ENCODE measurements around the gene SERPINF2. TPM values are rescaled to one million over a fixed set of nuclear protein-coding genes. Genes with fewer than 3 reads are reported as not detected.
"Not testable (repeated sequence)": the region's sequence is repeated elsewhere in the genome, so short reads cannot be mapped to it uniquely, and the experiment has no call there.

Gene SERPINF2
- total RNA-seq, 1 donor from 2014 or later = 0.39 TPM

DNA sequence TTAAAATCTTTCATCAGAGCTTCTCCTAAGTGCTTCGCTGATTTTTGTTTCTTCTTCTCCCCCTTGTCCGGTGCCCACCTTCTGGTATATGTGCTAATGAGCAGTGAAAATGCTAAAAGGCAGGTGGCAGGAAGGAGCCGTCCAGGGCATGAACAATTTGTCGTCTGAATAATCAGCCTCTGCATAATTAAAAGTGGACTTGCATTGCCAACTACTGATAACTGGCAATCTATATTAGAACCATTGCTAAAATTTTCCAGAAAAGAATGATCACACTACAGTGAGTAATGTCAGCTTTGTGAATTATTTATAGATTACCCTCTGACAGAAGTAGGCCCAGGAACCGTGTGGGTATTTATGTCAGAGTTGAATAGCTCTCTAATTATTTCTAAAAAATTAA lies 47.3 kb downstream of the SERPINF2 start:
- no peak for DNase-seq

DNA sequence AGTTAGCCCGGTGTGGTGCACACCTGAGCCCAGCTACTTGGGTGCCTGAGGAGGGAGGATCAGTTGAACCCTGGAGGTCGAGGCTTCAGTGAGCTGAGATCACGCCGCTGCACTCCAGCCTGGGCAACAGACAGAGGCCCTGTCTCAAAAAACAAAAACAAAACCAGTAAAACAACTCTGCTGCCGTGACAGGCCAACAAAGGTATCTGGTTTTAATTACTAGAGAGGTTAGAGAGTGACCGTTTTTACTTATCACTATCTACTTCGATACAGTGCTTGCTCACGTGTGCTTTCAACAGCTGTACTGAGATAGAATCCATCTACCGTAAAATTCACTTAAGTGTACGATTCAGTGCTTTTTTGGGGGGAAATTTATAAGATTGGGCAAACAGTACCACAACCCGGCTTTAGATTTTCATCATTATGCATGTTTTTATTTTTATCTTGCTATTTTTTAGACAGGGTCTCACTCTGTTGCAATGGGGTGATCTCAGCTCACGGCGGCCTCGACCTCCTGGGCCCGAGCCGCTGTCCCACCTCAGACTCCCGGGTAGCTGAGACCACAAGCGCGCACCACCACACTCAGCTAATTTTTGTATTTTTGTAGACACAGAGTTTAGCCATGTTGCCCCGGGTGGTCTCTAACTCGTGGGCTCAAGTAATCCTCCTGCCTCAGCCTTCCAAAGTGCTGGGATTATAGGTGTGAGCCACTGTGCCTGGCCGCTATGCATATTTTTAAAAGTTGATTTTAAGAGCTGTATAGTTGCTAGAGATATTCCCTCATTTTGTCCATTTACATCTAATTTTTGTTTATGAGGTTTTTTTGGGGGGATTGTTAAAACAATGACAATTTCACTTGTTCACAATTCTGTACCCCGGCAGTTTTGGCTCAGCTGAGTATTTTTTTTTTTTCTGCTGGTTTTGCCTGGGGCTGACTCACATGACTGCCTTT lies 50.1 kb downstream of the SERPINF2 start:
- no peak for DNase-seq

DNA sequence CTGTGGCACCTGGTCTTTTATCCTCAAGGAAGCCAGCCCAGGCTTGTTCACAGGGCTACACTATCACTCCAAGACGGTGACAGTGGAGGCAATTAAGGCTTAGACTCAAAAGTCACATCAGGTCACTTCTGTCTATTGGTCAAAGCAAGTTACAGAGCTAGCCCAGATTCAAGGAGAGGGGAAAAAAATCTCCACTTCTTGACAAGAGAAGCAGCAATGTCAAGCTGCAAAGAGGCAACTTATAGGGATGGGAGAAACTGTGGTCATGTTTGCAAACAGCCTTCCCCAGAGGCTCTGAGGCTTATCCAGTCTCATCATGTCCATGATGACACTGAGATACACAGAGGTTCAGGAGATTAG lies 50.8 kb downstream of the SERPINF2 start:
- no peak for DNase-seq

DNA sequence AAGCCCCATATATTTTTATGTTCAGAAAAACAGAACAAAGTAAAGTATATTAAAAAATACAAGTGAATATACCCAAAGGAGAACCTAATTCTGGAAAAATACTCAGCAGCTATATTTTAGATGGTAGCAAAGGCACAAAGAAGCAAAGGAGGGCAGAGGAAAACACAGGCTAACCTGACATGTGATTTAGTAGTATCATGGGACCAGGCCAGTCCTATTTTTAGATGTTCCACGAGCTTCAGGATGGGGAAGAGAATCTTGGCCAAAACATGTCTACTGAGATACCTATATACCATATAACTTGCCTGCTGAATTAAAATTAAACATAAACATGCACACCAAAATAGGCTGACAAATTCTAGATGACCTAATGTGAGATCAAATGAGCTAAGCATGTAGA lies 54.1 kb downstream of the SERPINF2 start:
- no peak for DNase-seq

DNA sequence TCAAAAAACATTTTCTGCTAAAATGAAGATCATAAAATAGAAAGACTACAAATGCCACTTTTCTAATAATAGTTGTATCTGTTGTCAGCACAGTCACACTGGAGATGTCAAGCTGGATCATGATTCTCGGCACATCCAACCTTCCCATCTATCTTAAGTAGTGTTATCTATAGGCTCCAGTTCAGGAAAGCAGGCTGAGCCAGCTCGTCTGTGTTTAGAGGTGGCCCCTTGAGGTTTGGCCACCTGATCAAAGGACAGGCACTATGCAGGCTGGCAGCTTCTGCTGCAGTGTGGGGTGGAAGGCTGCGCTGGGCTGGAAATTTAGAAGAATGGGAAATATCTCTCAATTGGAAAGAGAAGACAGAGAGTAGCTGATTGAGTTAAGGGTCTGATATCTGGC lies 54.7 kb downstream of the SERPINF2 start:
- DNase-seq = no peak

DNA sequence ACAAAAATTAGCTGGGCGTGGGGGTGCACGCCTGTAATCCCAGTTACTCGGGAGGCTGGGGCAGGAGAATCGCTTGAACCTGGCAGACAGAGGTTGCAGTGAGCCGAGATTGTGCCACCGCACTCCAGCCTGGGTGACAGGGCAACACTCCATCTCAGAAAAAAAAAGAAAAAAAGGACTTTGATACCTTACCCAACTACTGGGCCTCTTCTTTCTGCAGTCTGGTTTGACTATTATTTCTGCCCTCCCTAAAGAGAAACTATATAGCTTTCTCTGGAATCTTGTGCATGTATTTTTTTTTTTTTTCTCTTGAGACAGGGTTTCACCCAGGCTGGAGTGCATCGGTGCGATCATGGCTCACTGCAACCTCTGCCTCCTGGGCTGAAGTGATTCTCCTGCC lies 55.2 kb downstream of the SERPINF2 start:
- DNase-seq = not testable (repeated sequence)

DNA sequence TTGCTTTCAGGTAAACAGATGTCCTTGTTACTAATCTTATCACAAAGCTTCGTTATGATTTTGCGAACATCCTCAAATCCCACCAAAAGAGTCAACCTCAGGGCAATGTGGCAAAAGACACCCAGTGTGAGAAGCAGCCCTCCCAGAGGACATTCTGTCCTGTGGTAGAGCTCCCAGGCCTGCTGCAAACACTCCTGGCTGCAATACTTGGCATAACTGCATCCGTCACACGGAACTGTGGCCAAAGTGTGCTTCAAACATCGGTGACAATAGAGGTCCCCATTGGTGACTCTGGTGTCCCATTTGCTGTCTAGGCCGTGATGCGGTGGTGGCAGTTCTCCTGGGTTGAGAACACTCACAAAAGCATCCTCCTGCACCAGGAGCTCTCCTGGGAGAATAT lies 57.6 kb downstream of the SERPINF2 start:
- DNase-seq = no peak

DNA sequence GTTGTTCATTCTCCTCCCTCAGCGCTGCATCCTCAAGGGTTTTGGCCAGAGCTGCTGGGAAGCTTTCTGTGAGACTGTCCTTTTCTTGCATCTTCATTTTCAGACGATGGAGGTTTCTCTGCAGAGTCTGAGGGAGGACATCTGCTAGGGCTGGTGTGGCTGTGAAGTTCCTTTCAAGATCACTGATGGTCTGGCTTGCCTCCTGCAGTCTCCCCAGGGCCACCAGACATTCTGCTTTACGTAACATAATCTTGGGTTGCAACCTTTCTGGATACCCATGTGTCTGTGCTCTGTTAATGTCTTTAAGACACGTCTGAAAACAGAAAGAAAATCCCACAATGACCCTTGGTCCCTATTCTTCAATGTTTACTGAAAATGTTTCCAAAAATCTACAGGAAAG lies 58.0 kb downstream of the SERPINF2 start:
- no peak for DNase-seq

DNA sequence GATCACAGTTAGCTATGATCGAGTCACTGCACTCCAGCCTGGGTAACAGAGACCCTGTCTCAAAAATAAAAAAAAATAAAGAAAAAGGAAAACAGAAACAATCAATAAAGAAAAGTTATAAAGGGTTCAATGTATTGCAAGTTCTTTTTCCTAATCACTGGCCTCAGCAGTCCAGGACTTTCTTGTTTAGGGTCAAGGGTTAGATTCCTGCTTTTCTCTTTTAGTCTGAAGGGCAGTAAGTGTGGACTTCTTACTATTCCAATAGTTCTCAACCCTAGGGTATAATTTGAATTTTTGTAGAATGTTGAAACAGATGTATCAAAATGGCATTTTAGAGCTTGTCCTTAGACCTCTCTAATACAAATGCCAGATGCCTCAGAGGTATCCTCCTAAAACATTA lies 59.8 kb downstream of the SERPINF2 start:
- no peak for DNase-seq

DNA sequence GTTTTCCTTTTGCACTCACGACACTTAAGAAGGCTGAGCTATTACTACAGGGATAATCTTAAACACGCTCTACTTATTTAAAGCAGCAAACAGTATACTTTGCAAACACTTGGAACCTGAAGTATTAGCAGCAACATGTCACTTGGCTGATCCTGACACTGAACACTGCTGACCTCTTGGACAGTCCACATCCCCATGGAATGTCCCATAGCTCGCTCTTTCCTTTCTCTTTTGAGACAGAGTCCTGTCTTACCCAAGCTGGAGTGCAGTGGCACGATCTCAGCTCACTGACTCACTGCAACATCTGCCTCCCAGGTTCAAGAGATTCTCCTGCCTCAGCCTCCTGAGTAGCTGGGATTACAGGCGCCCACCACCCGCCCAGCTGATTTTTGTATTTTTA lies 60.6 kb downstream of the SERPINF2 start:
- DNase-seq = no peak

Other genes with a start within 250 kb of the SERPINF2 start
- gene INPP5K, start 226.3 kb upstream of the SERPINF2 start, total RNA-seq = 32.5 TPM
- gene PITPNA, start 180.1 kb upstream of the SERPINF2 start, total RNA-seq = 18.8 TPM
- 8.1 TPM for gene SLC43A2, start 114.0 kb upstream of the SERPINF2 start, total RNA-seq
- gene SCARF1, start 97.1 kb upstream of the SERPINF2 start, total RNA-seq = 6.7 TPM
- 8.1 TPM for gene RILP, start 93.0 kb upstream of the SERPINF2 start, total RNA-seq
- 138 TPM for gene PRPF8, start 58.0 kb upstream of the SERPINF2 start, total RNA-seq
- gene TLCD2, start 32.5 kb upstream of the SERPINF2 start, total RNA-seq = 4.6 TPM
- 10.6 TPM for gene WDR81, start 18.2 kb upstream of the SERPINF2 start, total RNA-seq
- gene SERPINF1, start 19.2 kb downstream of the SERPINF2 start, total RNA-seq = 265 TPM
- 11.9 TPM for gene SMYD4, start 87.0 kb downstream of the SERPINF2 start, total RNA-seq
- 37.4 TPM for gene RPA1, start 87.1 kb downstream of the SERPINF2 start, total RNA-seq